Gastrocnemius medialis (tissue), 4 donors: Measurements from ENCODE around the gene ZMYM4. TPM values are rescaled to one million over a fixed set of nuclear protein-coding genes. Genes with fewer than 3 reads are reported as not detected.

Source experiments
- ATAC-seq, 2 donors: fragments of 150-250 bp; one replicate each; pipeline ENCODE4 v1.9.1; 2016
- DNase-seq, 2 donors: peaks; one replicate each; pipeline ENCODE4 v3.0.0-alpha.2; 2019
- H3K27ac ChIP-seq, 4 donors: fragments of 200-600 bp; sonication (generic); 1 replicate in 1 of 4; 2 replicates in 3 of 4; pipeline ENCODE4 v1.5.1; 2016 to 2018; ENCODE audit warnings: mild to moderate bottlenecking in 2 of 4, moderate library complexity in 1 of 4
- H3K27me3 ChIP-seq, 3 donors: fragments of 200-600 bp; sonication (generic) in 2 of 3; 1 replicate in 1 of 3; 2 replicates in 2 of 3; pipeline versions ENCODE4 v1.5.1 to v1.6.0; 2016 to 2019; ENCODE audit warnings: mild to moderate bottlenecking in 1 of 3, moderate library complexity in 1 of 3
- H3K36me3 ChIP-seq, 2 donors: fragments of 200-600 bp; sonication (generic) in 1 of 2; one replicate each; pipeline ENCODE4 v1.5.1; 2017 to 2018
- H3K4me1 ChIP-seq, 2 donors: fragments of 200-600 bp; sonication (generic) in 1 of 2; one replicate each; pipeline ENCODE4 v1.5.1; 2016 to 2017; ENCODE audit warnings: mild to moderate bottlenecking in 2 of 2
- H3K4me3 ChIP-seq, 4 donors: fragments of 200-600 bp; sonication (generic) in 3 of 4; 1 replicate in 1 of 4; 2 replicates in 3 of 4; pipeline ENCODE4 v1.5.1; 2016 to 2019; ENCODE audit warnings: mild to moderate bottlenecking in 2 of 4
- H3K9me3 ChIP-seq, 3 donors: fragments of 200-600 bp; sonication (generic) in 2 of 3; 1 replicate in 1 of 3; 2 replicates in 2 of 3; pipeline ENCODE4 v1.5.1; 2016 to 2019
- CTCF ChIP-seq, 5 experiments: fragments of 450-650 bp in 3 of 5; fragments of 200-600 bp in 2 of 5; sonication (generic) in 2 of 5; IDR thresholded peaks in 4 of 5; conservative IDR thresholded peaks in 1 of 5; 1 replicate in 4 of 5; 2 replicates in 1 of 5; pipeline ENCODE4 v1.5.1; 2016 to 2019; ENCODE audit warnings: antibody characterized with exemption in 5 of 5, mild to moderate bottlenecking in 3 of 5, moderate library complexity in 3 of 5
- POLR2A ChIP-seq, 2 donors: fragments of 450-650 bp; IDR thresholded peaks; one replicate each; pipeline ENCODE4 v1.6.1; 2017; ENCODE audit warnings: antibody characterized with exemption in 2 of 2, mild to moderate bottlenecking in 2 of 2, moderate library complexity in 2 of 2
- in situ Hi-C, 4 donors: fragments of 200-750 bp; cut with MboI; loops; one replicate each; pipeline versions ENCODE4 v1.15.0 to v1.8.0; 2017; ENCODE audit warnings: low sequenced_read_pairs in 4 of 4
- intact Hi-C: fragments of 100-400 bp; cut with DNase I; formaldehyde crosslinking; loops from one replicate; pipeline ENCODE4 v1.15.1; 2023; ENCODE audit warnings: low total_unique reads
- total RNA-seq, 4 donors: library from RNA; depleted of rRNA; stranded (reverse); fragments of >200 nt; gene quantifications; one replicate each; pipeline versions ENCODE4 v1.1.0 to v1.2.3, GENCODE V29; 2016

ZMYM4 gene
- total RNA-seq, 4 donors from 2014 or later = 11.1 to 25.3 (median 13.7) TPM

- in situ Hi-C loops (no loop called here), intact Hi-C loops (no loop called here)
- H3K4me1 ChIP-seq = peaks cover 0 to 16% of the 10 kb centered on the region in 2 donors
- DNase-seq (no peak), ATAC-seq (no peak)
- TF ChIP-seq POLR2A (IDR thresholded peaks at IDR 0.05) (no peak), CTCF (IDR thresholded peaks at IDR 0.05 in 4 of 5, conservative IDR thresholded peaks at IDR 0.05 in 1 of 5) (no peak)
- peaks cover 0 to 10% of the 10 kb centered on the region in 2 donors for H3K36me3 ChIP-seq
- H3K27me3 ChIP-seq = no peaks in the 10 kb centered on the region
- H3K27ac ChIP-seq = no peak overlapping the region
- H3K4me3 ChIP-seq = no peak overlapping the region
- no peaks in the 10 kb centered on the region for H3K9me3 ChIP-seq
Measured at GRCh38 chr1:35285771-35286606, 17.5 kb downstream of the ZMYM4 start.

GRCh38 chr1:35287807-35288640 is 19.5 kb downstream of the ZMYM4 start:
- no peaks in the 10 kb centered on the region for H3K9me3 ChIP-seq
- H3K27ac ChIP-seq = no peak overlapping the region
- H3K4me1 ChIP-seq = peaks cover 5 to 16% of the 10 kb centered on the region in 2 donors
- no peaks in the 10 kb centered on the region for H3K27me3 ChIP-seq
- H3K36me3 ChIP-seq = peaks cover 0 to 4% of the 10 kb centered on the region in 2 donors
- no peak for ATAC-seq
- no peak for DNase-seq
- TF ChIP-seq POLR2A (IDR thresholded peaks at IDR 0.05) (no peak), CTCF (IDR thresholded peaks at IDR 0.05 in 4 of 5, conservative IDR thresholded peaks at IDR 0.05 in 1 of 5) (no peak)
- in situ Hi-C loops = no loop called here
- H3K4me3 ChIP-seq = no peak overlapping the region
- intact Hi-C loops = no loop called here

- TF ChIP-seq POLR2A (IDR thresholded peaks at IDR 0.05) (no peak), CTCF (IDR thresholded peaks at IDR 0.05 in 4 of 5, conservative IDR thresholded peaks at IDR 0.05 in 1 of 5) (no peak)
- H3K9me3 ChIP-seq = no peaks in the 10 kb centered on the region
- H3K36me3 ChIP-seq = peaks cover 0 to 7% of the 10 kb centered on the region in 2 donors
- intact Hi-C loops = no loop called here
- H3K4me3 ChIP-seq = no peak overlapping the region
- H3K27me3 ChIP-seq = no peaks in the 10 kb centered on the region
- in situ Hi-C loops = no loop called here
- DNase-seq = no peak
- no peak for ATAC-seq
- H3K27ac ChIP-seq = no peak overlapping the region
- peaks cover 5 to 16% of the 10 kb centered on the region in 2 donors for H3K4me1 ChIP-seq
Measured at GRCh38 chr1:35288761-35289160, 20.3 kb downstream of the ZMYM4 start.

- Histone ChIP-seq H3K4me1 (peaks cover 5 to 16% of the 10 kb centered on the region in 2 donors), H3K27ac (no peak overlapping the region), H3K9me3 (no peaks in the 10 kb centered on the region), H3K4me3 (no peak overlapping the region), H3K27me3 (no peaks in the 10 kb centered on the region), H3K36me3 (peaks cover 0 to 7% of the 10 kb centered on the region in 2 donors)
- intact Hi-C loops = no loop called here
- in situ Hi-C loops = loop anchor here in 1 of 4 donors (10.0 kb wide), 1 partner anchor 86 kb away; no protein-coding TSS in a partner anchor
- DNase-seq (no peak), ATAC-seq (no peak)
- TF ChIP-seq CTCF (IDR thresholded peaks at IDR 0.05 in 4 of 5, conservative IDR thresholded peaks at IDR 0.05 in 1 of 5) = no peak
- no peak for TF ChIP-seq POLR2A (IDR thresholded peaks at IDR 0.05)
Measured at GRCh38 chr1:35290452-35290851, 21.9 kb downstream of the ZMYM4 start.
